B cell (primary cell): ENCODE measurements around the gene AGPAT3.

Experiments used
- CTCF ChIP-seq: fragments of 200-600 bp; IDR thresholded peaks from one replicate; pipeline ENCODE4 v1.8.0; 2022; ENCODE audit warnings: antibody characterized with exemption, mild to moderate bottlenecking
- EZH2 ChIP-seq: IDR thresholded peaks from 2 replicates; pipeline ENCODE4 v1.6.1; 2012; ENCODE audit warnings: borderline replicate concordance, low read depth, mild to moderate bottlenecking, moderate library complexity, low read length; ENCODE audit not compliant: insufficient read depth, poor library complexity, severe bottlenecking

- TF ChIP-seq CTCF, result no peak
- no peak for TF ChIP-seq EZH2
These were observed 61.2 kb downstream of the AGPAT3 start for GRCh38 chr21:43926196-43926595.
